Measurements from ENCODE around the gene SLFN5. TPM values are rescaled to one million over a fixed set of nuclear protein-coding genes. Genes with fewer than 3 reads are reported as not detected.
A peak's percentile ranks its signal among the peaks of the same experiment; 100 is the strongest.

The SLFN5 gene
- total and polyA plus RNA-seq, 2 of the 13 experiments (the other 11 are each of a cell fraction or from before 2014, with no cell fraction given): 0.25 to 0.35 TPM

- 0 out of 2 replicates have a peak, but pooled peaks cover 6% of the 10 kb centered on the region for H3K4me1 ChIP-seq (ENCODE audit: insufficient read depth, low read length)
- H2AFZ ChIP-seq (ENCODE audit: low read length): no peak overlapping the region
- no peaks in the 10 kb centered on the region for H3K79me2 ChIP-seq (ENCODE audit: insufficient read depth, low read length)
- H3K36me3 ChIP-seq (replicated peaks in 1 of 2; ENCODE audit: control insufficient read depth in 1 of 2, insufficient read depth in 2 of 2, low read length in 2 of 2): no peaks in the 10 kb centered on the region
- intact Hi-C loops (cut with micrococcal nuclease; ENCODE audit: unreplicated experiment): no loop called here
- H3K4me3 ChIP-seq (replicated peaks in 1 of 3; ENCODE audit: insufficient read depth in 1 of 3, low read depth in 2 of 3, low read length in 3 of 3): no peak overlapping the region
- ChIA-PET POLR2A (no interaction called here), CTCF (ENCODE audit: low intra/inter-chr PET ratio, low total read pairs) (no interaction called here)
- ATAC-seq: peak; percentile 38; the same call in 1 of the 3 replicates
- H3K9me3 ChIP-seq (ENCODE audit: low read length): no peaks in the 10 kb centered on the region
- 19% methylated on average over 8 of the region's 8 CpGs for WGBS (ENCODE audit: low lambda C conversion rate)
- BruUV-seq (replicated peaks): no TSS peak
- no peak for FAIRE-seq
- H3K27ac ChIP-seq (ENCODE audit: extremely low read length, insufficient read depth, low read length): no peak overlapping the region
- TF ChIP-seq JUND (CRISPR knock-in tag; IDR thresholded peaks at IDR 0.05) (0 out of 2 replicates have a peak, but pooled peaks have one; percentile 18), ZNF276 (CRISPR knock-in tag; IDR thresholded peaks at IDR 0.05; ENCODE audit: low read depth) (no peak), FOSL2 (CRISPR knock-in tag; IDR thresholded peaks at IDR 0.05) (peak; percentile 93), CEBPG (CRISPR knock-in tag; IDR thresholded peaks at IDR 0.05) (peak; percentile 37; the same call in 1 of the 2 replicates), ARID5B (CRISPR knock-in tag; IDR thresholded peaks at IDR 0.05) (peak; percentile 28; the same call in 1 of the 2 replicates), CEBPZ (IDR thresholded peaks at IDR 0.05; ENCODE audit: low read length) (no peak), CEBPB (IDR thresholded peaks at IDR 0.05; ENCODE audit: borderline replicate concordance, low read depth, low read length) (peak; percentile 79), GFI1 (CRISPR knock-in tag; IDR thresholded peaks at IDR 0.05; ENCODE audit: borderline replicate concordance) (peak; percentile 53; the same call in 1 of the 2 replicates), ATF4 (CRISPR knock-in tag; IDR thresholded peaks at IDR 0.05) (no peak), RORA (CRISPR knock-in tag; IDR thresholded peaks at IDR 0.05) (no peak), NFE2 (CRISPR knock-in tag; IDR thresholded peaks at IDR 0.05) (no peak), FOSL1 (CRISPR knock-in tag; IDR thresholded peaks at IDR 0.05; ENCODE audit: borderline replicate concordance) (peak; percentile 51; the same call in 1 of the 2 replicates), CREB1 (IDR thresholded peaks at IDR 0.05) (peak; percentile 35; the same call in 1 of the 2 replicates), CREB1 (CRISPR knock-in tag; IDR thresholded peaks at IDR 0.05) (no peak), CBX5 (CRISPR knock-in tag; IDR thresholded peaks at IDR 0.05; ENCODE audit: borderline replicate concordance) (no peak)
- in situ Hi-C loops (cut with HindIII; ENCODE audit: extremely low pct_ligation_motif_present, low pct_unique_long_range_greater_than_20kb): no loop called here
- H4K20me1 ChIP-seq (ENCODE audit: insufficient read depth, low read length): no peaks in the 10 kb centered on the region
- H3K4me2 ChIP-seq (ENCODE audit: low read depth, low read length): no peak overlapping the region
- DNase-seq (ENCODE audit: low spot score): peak; percentile 56
- no peak overlapping the region for H3K9ac ChIP-seq (ENCODE audit: insufficient read depth, low read depth, low read length)
- H3K27me3 ChIP-seq (ENCODE audit: control insufficient read depth in 1 of 2, insufficient read depth in 2 of 2, low read length in 2 of 2): no peaks in the 10 kb centered on the region
Observed at GRCh38 chr17:35254107-35254773, 11.4 kb downstream of the SLFN5 start.
